HUDEP-2 (cell line): ENCODE data around the gene PACRGL.
"Not testable (repeated sequence)": the region's sequence is repeated elsewhere in the genome, so short reads cannot be mapped to it uniquely, and the experiment has no call there.

Source experiments
- DNase-seq, 76 experiments: peaks; one replicate each; lab custom pipeline; 2025; ENCODE audit not compliant: unreplicated experiment in 76 of 76; lab: John Stamatoyannopoulos, UW

Gene PACRGL

DNA sequence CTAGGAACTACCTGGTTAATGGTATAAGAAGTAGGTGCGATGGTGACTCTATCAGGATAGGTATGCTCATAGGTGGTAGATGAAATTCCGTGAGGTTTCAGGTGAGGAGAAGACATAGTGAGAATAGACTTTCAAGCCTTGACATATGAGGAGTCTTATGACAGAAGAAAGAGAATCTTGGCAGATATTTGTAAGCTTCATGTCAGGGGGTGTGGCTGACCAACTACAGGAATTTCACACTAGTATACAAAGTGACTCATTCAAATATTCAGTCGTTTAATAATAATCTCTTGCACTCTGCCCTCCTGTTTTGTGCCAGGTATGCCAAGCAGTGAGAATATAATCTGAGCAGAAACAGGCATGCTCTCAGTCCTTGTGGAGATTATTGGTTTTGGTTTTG lies 22.8 kb downstream of the PACRGL start:
- DNase-seq, result no peak

DNA sequence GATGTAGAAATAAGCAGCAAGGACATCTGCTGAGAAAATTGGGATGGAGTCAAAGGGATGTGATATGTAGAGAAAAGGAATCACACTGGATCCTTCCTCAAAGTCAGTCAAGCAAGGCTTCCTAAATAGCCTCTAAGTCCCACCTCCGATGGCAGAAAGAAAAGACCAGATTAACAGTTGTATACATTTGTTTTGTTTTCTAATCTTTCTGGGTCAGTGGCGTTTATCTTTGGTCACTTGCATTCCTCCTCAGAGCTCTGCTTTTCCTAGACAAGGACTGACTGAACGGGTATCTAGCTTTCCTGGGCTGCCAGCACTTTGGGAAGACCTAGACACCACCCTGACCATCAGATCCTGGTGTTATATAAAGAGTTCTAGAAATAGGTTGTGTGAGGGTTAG lies 23.2 kb downstream of the PACRGL start:
- no peak for DNase-seq

DNA sequence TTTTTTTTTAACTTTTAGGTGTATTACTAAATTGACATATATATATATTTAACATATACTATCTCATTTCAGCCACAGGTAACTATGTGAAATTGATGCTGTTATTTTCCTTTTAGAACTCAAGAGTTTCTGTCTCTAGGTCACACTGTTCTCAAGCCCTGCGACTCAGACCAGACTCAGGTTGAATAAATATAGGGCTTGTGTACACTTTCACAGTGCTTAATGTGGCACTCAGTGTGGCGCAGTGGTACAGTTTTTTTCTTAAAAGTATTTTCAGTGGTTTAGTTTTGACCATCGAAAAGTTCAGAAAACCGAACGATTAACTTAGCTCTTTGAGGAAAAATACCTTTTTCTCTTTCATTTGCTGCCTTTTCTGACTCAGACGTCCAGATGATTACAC lies 24.7 kb downstream of the PACRGL start:
- DNase-seq, result no peak

DNA sequence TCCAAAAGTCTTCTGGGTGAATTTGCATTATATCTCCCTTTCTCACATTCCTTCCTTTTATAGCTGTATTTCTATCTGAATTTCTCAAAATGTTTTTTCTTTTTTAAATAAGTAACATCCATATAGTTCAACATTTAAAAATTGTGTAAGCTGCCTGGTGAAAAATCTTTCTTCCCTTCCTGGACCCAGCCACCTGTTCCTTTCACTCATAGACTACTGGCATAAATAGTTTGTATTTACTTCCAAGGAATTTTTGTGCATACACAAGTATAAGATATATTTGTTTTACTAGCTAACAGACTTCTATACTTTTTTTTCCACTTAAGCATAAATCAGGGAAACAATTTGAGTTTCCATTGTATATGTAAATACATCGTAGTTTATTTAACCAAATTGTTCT lies 35.7 kb downstream of the PACRGL start:
- no peak for DNase-seq

DNA sequence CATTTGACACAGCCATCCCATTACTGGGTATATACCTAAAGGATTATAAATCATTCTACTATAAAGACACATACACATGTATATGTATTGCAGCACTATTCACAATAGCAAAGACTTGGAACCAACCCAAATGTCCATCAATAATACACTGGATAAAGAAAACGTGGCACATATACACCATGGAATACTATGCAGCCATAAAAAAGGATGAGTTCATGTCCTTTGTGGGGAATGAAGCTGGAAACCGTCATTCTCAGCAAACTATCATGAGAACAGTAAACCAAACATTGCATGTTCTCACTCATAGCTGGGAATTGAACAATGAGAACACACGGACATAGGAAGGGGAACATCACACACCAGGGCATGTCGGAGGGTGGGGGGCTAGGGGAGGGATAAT lies 45.7 kb downstream of the PACRGL start:
- not testable (repeated sequence) for DNase-seq

- no peak for DNase-seq
These were observed 52.4 kb downstream of the PACRGL start for GRCh38 chr4:20752641-20753040.

DNA sequence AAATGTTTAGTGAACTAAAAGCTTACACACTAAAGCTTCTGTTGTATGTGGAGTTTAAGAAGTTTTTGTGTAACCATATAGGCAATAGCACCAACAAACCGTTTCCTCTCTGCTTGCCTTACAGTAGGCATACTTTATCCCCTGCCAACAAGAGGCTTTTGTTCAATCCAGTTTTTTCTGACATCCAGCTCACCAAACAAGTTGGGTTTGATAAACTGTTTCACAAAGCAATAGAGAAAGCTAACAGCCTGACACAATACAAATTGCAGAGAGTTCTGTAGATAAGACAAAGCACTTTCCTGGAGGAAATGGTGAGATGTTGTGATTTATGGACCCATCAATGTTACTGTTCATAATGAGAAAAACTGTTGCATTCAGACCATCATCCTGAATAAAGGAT lies 53.8 kb downstream of the PACRGL start:
- DNase-seq, result no peak

DNA sequence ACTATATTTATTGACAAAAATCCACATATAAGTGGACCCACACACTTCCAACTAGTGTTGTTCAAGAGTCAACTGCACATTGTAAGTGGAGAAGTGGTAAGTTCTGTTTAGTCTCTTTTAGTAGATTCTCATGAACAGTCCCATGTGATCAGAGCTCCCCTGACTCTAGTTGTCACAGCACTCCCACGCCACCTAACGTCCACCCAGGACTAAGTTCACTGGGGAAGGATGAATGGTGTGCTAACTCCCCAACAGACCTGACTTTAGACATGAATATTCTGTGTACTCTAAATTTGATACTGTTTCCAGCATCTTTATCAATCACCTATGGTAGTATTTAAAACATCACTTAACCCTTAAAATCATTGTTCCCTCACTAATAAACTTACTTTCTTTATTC lies 59.8 kb downstream of the PACRGL start:
- peak in 12 of 76 experiments; percentile 0 to 47 (median 2) for DNase-seq

DNA sequence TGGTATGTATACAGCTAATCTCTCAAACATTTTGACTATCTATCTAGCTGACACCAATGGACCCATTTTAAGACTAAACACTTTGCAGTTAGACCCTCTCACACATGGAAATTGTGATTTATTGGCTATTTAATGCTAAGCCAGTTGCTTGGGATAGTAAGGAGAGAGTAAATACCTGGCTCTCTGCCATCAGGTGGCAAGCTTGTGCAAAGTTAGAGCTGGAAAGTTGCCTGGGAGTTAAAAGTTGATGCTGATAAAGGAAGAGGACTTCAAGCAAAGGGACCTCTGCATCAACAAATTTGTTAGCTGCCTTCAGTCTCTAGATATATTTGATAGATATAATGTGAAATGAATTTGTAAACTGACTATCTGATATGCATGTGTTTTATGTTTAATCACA lies 61.1 kb downstream of the PACRGL start:
- no peak for DNase-seq

DNA sequence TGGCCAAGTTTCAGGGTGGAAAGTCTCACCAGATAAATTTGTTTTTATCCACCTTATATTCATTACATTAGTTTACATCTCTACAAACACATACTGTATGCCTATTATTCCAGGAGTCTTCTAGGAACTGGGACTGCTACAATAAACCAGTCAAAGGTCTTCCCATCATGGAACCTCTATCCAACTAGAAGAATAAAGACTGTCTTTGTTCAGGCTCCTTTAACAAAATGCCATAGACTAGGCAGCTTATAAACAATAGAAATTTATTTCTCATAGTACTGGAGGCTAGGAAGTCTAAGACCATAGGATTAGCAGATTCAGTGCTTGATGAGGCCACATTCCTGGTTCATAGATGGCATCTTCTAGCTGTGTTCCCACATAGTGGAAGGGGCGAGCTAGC lies 61.6 kb downstream of the PACRGL start:
- no peak for DNase-seq

GRCh38 chr4:20764366-20764992 lies 64.2 kb downstream of the PACRGL start:
- no peak for DNase-seq

GRCh38 chr4:20773144-20773997 lies 73.1 kb downstream of the PACRGL start:
- peak in 25 of 76 experiments; percentile 0 to 35 (median 8) for DNase-seq

DNA sequence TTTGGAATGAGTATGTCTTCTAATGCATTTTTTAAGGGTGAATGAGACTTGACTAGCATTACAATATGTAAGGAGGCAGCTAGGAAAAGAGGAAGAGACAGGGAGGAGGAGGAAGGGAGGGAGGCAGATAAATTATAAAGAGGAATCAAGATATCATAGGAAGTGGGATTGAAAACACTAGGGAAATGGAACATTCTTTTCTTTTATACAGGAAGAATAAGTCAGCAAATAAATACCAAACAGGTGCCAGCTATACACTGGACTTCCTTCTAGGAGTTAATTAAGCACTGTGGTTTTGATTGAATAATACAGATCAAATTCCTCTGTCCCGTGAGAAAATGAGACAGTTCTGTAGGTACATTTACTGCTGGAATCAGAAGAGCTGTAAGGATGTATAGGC lies 78.6 kb downstream of the PACRGL start:
- no peak for DNase-seq

- not testable (repeated sequence) for DNase-seq
These were observed 82.9 kb downstream of the PACRGL start for GRCh38 chr4:20783134-20783533.

DNA sequence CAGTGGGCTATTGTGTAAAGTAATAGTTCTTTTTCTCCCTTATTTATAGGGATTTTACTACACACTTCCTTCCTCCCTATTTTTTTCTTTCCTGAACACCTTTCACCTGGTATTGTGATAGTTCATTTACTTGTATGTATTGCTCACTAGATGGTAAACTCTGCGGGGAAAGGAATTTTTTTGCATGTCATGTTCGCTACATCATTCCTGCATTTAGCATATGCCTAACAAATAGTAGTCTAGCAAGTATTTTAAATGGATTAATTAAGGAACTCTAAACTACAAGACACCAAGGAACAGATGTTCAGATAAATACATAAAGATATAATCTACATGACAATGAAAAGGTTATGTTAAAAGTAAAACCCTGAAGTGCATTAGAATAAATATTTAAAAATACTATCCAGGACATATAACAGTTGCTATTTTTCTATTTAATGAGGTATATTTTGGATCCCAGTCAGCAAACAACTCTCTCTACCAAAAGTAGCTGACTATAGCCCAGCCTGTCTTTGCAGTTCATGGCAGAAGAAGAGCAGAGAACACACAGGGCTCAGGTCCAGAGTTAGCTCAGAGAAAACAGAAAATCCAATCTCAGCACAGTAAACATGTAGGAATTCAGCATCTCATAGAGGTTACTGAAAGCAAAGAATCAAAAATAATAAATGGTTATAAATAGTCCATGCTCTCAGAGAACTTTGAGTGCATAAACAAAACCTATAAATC lies 87.8 kb downstream of the PACRGL start:
- no peak for DNase-seq
